RWPE1 (cell line): ENCODE data around the gene MRPS34.

ENCODE experiments used
- CTCF ChIA-PET: fragments of 350-600 bp; sonication (Branson Sonifier 250); formaldehyde crosslinking; extraction: SDS; loops from one replicate; lab custom pipeline; 2021; lab: Yijun Ruan, JAX
- POLR2A ChIA-PET: fragments of 400-600 bp; formaldehyde crosslinking; extraction: SDS; loops from one replicate; lab custom pipeline; 2020; ENCODE audit warnings: antibody characterized with exemption; ENCODE audit not compliant: low non-redundant PET; lab: Yijun Ruan, JAX
- DNase-seq: peaks from one replicate; pipeline ENCODE4 v3.0.0; 2012; ENCODE audit warnings: low spot score
- H3K27ac ChIP-seq: fragments of 450-650 bp; 2 replicates; pipeline ENCODE4 v1.5.1; 2017
- CTCF ChIP-seq: fragments of 450-650 bp; conservative IDR thresholded peaks from 2 replicates; pipeline ENCODE4 v1.5.1; 2017; ENCODE audit warnings: low read depth, mild to moderate bottlenecking

Gene MRPS34

GRCh38 chr16:1723450-1724147, 49.3 kb downstream of the MRPS34 start:
- ChIA-PET POLR2A (no interaction called here), CTCF (interaction anchor here (0.6 to 1.5 kb wide), 11 partner anchors 22 to 299 kb away, joined by 3 to 6 read pairs (median 3); partner anchors contain the start of genes JPT2 and NME3)
- H3K27ac ChIP-seq = peak overlapping the region; percentile 80
- no peak for DNase-seq
- TF ChIP-seq CTCF = peak; percentile 82
